K562 (cell line): ENCODE results near the gene USP37. TPM values are rescaled to one million over a fixed set of nuclear protein-coding genes. Genes with fewer than 3 reads are reported as not detected.

Source experiments
- C11orf30 ChIP-seq: fragments of 450-650 bp; IDR thresholded peaks from 2 replicates; pipeline ENCODE4 v1.6.1; 2016; ENCODE audit warnings: low read depth, mild to moderate bottlenecking
- EHMT2 ChIP-seq: fragments of 450-650 bp; IDR thresholded peaks from 2 replicates; pipeline ENCODE4 v1.6.1; 2018; ENCODE audit warnings: antibody characterized with exemption
- FOS ChIP-seq: IDR thresholded peaks from 3 replicates; pipeline ENCODE4 v1.6.1; 2011; ENCODE audit not compliant: insufficient read length; ENCODE audit errors: extremely low read depth
- HDAC1 ChIP-seq, 2 experiments: fragments of 450-650 bp; IDR thresholded peaks; 2 replicates each; pipeline ENCODE4 v1.6.1; 2016 to 2017; ENCODE audit warnings: inconsistent platforms in 1 of 2, mild to moderate bottlenecking in 1 of 2, moderate library complexity in 1 of 2
- OTX1 ChIP-seq: fragments of 450-650 bp; formaldehyde crosslinking; IDR thresholded peaks from 2 replicates; pipeline ENCODE4 v1.4.0; 2022; ENCODE audit warnings: mild to moderate bottlenecking
- SREBF2 ChIP-seq: sonication (generic); formaldehyde crosslinking; IDR thresholded peaks from 2 replicates; pipeline ENCODE4 v1.4.0; 2020; ENCODE audit warnings: mild to moderate bottlenecking, missing genetic modification reagents
- TAL1 ChIP-seq: fragments of 450-650 bp; IDR thresholded peaks from 2 replicates; pipeline ENCODE4 v1.6.1; 2016; ENCODE audit warnings: mild to moderate bottlenecking
- TEAD1 ChIP-seq, 2 experiments: fragments of 450-650 bp in 1 of 2; sonication (generic) in 1 of 2; formaldehyde crosslinking; IDR thresholded peaks; 2 replicates each; pipeline versions ENCODE4 v1.4.0 to v1.8.0; 2020 to 2022; ENCODE audit warnings: mild to moderate bottlenecking in 2 of 2, missing genetic modification reagents in 1 of 2
- TSC22D4 ChIP-seq: fragments of 450-650 bp; IDR thresholded peaks from 2 replicates; pipeline ENCODE4 v1.6.1; 2016; ENCODE audit warnings: missing genetic modification characterization, missing biosample characterization, control low read depth
- ZNF354B ChIP-seq: fragments of 250-450 bp; sonication (Bioruptor Pico); IDR thresholded peaks from 2 replicates; pipeline ENCODE4 v1.4.0; 2020
- ZNF764 ChIP-seq: fragments of 250-450 bp; sonication (Bioruptor Pico); IDR thresholded peaks from 2 replicates; pipeline ENCODE4 v1.4.0; 2020; ENCODE audit warnings: low read depth, mild to moderate bottlenecking, moderate library complexity
- ZNF830 ChIP-seq: fragments of 250-450 bp; sonication (Bioruptor Pico); IDR thresholded peaks from 2 replicates; pipeline ENCODE4 v1.5.0; 2021; ENCODE audit warnings: mild to moderate bottlenecking
- polyA plus RNA-seq, 8 experiments: library from polyadenylated mRNA; depleted of rRNA in 4 of 8; stranded (reverse) in 5 of 8; unstranded in 3 of 8; fragments of >200 nt; fragmentation: Nextera tagmentation in 2 of 8; fragmentation: Illumina TruSeq in 1 of 8; extraction: Ambion mirVana in 2 of 8; extraction: Trizol in 1 of 8; gene quantifications; 2 replicates each; pipeline versions ENCODE4 v1.2.1 to v1.2.3, GENCODE V29; 2011 to 2014; ENCODE audit warnings: inconsistent platforms in 1 of 8, missing spikeins in 1 of 8
- total RNA-seq, 7 experiments: library from RNA; depleted of rRNA in 6 of 7; stranded (reverse); fragments of >200 nt in 6 of 7; fragmentation: Illumina TruSeq in 2 of 7; extraction: Trizol in 2 of 7; gene quantifications; 2 replicates each; pipeline versions ENCODE4 v1.2.1 to v1.2.3, GENCODE V29; 2011 to 2021; ENCODE audit warnings: low replicate concordance in 1 of 7
- TF ChIP-seq, protein P1 (sequence below), 2 experiments: IDR thresholded peaks in 1 of 2; conservative IDR thresholded peaks in 1 of 2; 2 replicates each; pipeline ENCODE4 v1.6.1; 2016; ENCODE audit warnings: low read depth in 2 of 2, mild to moderate bottlenecking in 1 of 2, missing compliant biosample characterization in 1 of 2, missing genetic modification characterization in 1 of 2, moderate library complexity in 1 of 2
- TF ChIP-seq, protein P2 (sequence below): fragments of 450-650 bp; IDR thresholded peaks from 2 replicates; pipeline ENCODE4 v1.6.1; 2014; ENCODE audit warnings: low read depth, mild to moderate bottlenecking, moderate library complexity, borderline replicate concordance
- TF ChIP-seq, protein P3 (sequence below): sonication (generic); formaldehyde crosslinking; IDR thresholded peaks from 2 replicates; pipeline ENCODE4 v1.8.0; 2022; ENCODE audit warnings: mild to moderate bottlenecking, missing genetic modification reagents
- TF ChIP-seq, protein P4 (sequence below): sonication (generic); IDR thresholded peaks from 2 replicates; pipeline ENCODE4 v1.6.1; 2016
- TF ChIP-seq, protein P5 (sequence below), 2 experiments: fragments of 450-650 bp in 1 of 2; sonication (generic) in 1 of 2; formaldehyde crosslinking in 1 of 2; IDR thresholded peaks in 1 of 2; conservative IDR thresholded peaks in 1 of 2; 2 replicates each; pipeline versions ENCODE4 v1.6.1 to v1.8.1; 2016 to 2023; ENCODE audit warnings: mild to moderate bottlenecking in 2 of 2, moderate library complexity in 2 of 2, inconsistent platforms in 1 of 2, missing genetic modification reagents in 1 of 2
- TF ChIP-seq, protein P6 (sequence below): fragments of 250-450 bp; sonication (Bioruptor Pico); IDR thresholded peaks from 2 replicates; pipeline ENCODE4 v1.9.0; 2021; ENCODE audit warnings: mild to moderate bottlenecking

USP37 gene
- total and polyA plus RNA-seq, 9 of the 15 experiments (the other 6 are each of a cell fraction or from before 2014, with no cell fraction given), result 2.0 to 14.2 (median 8.5) TPM

DNA sequence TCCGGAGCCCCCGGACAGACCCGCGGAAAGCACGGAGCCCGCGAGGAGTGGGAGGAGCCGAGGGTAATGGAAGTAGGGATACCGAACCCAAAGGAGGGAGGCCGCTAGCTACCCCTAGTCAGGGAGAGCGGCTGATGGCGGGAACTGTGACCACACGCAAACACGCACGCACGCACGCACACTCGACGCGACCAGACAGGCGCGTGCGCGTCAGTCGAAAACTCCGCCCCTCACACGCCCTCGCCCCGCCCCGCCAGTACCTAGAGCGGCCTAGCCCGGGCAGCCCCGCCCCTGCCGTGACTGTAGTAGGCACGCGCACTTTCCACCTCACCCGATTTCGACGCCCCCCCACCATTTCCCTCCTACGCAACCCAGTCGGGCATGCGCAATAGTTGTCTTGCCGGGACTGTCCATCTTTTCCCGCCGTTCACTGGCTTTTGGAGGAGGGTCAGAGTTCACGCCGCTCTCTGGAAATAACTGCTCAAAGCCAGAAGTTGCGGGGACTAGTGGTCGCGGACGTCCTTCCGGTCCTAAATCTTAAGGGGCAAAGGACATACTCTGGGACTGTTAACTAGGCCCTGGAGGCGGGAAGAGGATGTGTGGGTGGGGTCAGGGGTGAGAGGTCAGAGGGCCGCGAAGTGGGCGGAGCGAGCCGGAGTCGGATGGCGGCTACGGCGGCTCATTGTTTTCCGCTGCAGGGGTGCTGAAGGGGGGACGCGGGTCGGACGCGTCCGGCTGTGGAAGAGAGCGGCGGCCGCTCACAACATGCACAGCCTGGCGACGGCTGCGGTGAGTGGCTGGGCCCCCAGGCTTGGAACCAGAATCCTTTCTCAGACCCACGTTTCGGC is at the start of gene USP37, which contains the start of gene CNOT9 (continued):
- TF ChIP-seq, protein P1, sequence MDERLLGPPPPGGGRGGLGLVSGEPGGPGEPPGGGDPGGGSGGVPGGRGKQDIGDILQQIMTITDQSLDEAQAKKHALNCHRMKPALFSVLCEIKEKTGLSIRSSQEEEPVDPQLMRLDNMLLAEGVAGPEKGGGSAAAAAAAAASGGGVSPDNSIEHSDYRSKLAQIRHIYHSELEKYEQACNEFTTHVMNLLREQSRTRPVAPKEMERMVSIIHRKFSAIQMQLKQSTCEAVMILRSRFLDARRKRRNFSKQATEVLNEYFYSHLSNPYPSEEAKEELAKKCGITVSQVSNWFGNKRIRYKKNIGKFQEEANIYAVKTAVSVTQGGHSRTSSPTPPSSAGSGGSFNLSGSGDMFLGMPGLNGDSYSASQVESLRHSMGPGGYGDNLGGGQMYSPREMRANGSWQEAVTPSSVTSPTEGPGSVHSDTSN (CRISPR knock-in tag; IDR thresholded peaks at IDR 0.05; ENCODE audit: low read depth), result no peak
- TF ChIP-seq, protein P1 (tag; conservative IDR thresholded peaks at IDR 0.05; ENCODE audit: low read depth), result no peak
- TF ChIP-seq EHMT2 (no peak), ZNF764 (CRISPR knock-in tag) (no peak), C11orf30 (no peak), ZNF830 (CRISPR knock-in tag) (no peak), OTX1 (no peak), FOS (no peak), SREBF2 (CRISPR knock-in tag) (0 out of 2 replicates have a peak, but pooled peaks have one; percentile 33), HDAC1 (IDR thresholded peaks at IDR 0.05) (no peak; a peak in 1 of 4 replicates), TAL1 (no peak), TEAD1 (CRISPR knock-in tag; IDR thresholded peaks at IDR 0.05) (peak in 1 of 2 experiments; percentile 49; a peak in 1 of 4 replicates), TSC22D4 (tag) (no peak), ZNF354B (CRISPR knock-in tag) (no peak)
- TF ChIP-seq, protein P2, sequence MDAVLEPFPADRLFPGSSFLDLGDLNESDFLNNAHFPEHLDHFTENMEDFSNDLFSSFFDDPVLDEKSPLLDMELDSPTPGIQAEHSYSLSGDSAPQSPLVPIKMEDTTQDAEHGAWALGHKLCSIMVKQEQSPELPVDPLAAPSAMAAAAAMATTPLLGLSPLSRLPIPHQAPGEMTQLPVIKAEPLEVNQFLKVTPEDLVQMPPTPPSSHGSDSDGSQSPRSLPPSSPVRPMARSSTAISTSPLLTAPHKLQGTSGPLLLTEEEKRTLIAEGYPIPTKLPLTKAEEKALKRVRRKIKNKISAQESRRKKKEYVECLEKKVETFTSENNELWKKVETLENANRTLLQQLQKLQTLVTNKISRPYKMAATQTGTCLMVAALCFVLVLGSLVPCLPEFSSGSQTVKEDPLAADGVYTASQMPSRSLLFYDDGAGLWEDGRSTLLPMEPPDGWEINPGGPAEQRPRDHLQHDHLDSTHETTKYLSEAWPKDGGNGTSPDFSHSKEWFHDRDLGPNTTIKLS, result peak; percentile 87
- TF ChIP-seq, protein P3, sequence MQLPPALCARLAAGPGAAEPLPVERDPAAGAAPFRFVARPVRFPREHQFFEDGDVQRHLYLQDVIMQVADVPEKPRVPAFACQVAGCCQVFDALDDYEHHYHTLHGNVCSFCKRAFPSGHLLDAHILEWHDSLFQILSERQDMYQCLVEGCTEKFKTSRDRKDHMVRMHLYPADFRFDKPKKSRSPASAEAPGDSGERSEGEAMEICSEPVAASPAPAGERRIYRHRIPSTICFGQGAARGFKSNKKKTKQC, result peak; percentile 27
- TF ChIP-seq, protein P4, sequence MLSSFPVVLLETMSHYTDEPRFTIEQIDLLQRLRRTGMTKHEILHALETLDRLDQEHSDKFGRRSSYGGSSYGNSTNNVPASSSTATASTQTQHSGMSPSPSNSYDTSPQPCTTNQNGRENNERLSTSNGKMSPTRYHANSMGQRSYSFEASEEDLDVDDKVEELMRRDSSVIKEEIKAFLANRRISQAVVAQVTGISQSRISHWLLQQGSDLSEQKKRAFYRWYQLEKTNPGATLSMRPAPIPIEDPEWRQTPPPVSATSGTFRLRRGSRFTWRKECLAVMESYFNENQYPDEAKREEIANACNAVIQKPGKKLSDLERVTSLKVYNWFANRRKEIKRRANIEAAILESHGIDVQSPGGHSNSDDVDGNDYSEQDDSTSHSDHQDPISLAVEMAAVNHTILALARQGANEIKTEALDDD, result no peak
- TF ChIP-seq, protein P5, sequence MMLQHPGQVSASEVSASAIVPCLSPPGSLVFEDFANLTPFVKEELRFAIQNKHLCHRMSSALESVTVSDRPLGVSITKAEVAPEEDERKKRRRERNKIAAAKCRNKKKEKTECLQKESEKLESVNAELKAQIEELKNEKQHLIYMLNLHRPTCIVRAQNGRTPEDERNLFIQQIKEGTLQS (IDR thresholded peaks at IDR 0.05), result peak; percentile 59; the same call in 1 of the 2 replicates
- TF ChIP-seq, protein P5 (CRISPR knock-in tag; conservative IDR thresholded peaks at IDR 0.05), result 0 out of 2 replicates have a peak, but pooled peaks have one; percentile 40
- TF ChIP-seq, protein P6, sequence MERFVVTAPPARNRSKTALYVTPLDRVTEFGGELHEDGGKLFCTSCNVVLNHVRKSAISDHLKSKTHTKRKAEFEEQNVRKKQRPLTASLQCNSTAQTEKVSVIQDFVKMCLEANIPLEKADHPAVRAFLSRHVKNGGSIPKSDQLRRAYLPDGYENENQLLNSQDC (CRISPR knock-in tag), result no peak
